Activated naive CD8-positive, alpha-beta T cell treated with anti-CD3 and anti-CD28 coated beads, Interleukin-2, amount 10 ng/mL, durations not matched to agents 7 days and 5 days (primary cell): ENCODE results near the gene LMX1A. TPM values are rescaled to one million over a fixed set of nuclear protein-coding genes. Genes with fewer than 3 reads are reported as not detected.

Experiments used
- ATAC-seq: fragments of 150-1000 bp; cut with Tn5 transposase; one replicate; pipeline ENCODE4 v1.10.0; 2021; ENCODE audit warnings: low read depth, moderate library complexity
- POLR2A ChIA-PET: fragments of 350-600 bp; sonication (Branson Sonifier 250); formaldehyde crosslinking; loops from one replicate; lab custom pipeline; 2021; ENCODE audit warnings: antibody characterized with exemption; lab: Charles Lee
- DNase-seq: peaks from one replicate; pipeline ENCODE4 v3.0.0; 2021
- H3K27ac Mint-ChIP-seq: one replicate; pipeline ENCODE4 v1.8.0; 2022; ENCODE audit warnings: mild to moderate bottlenecking, mixed read lengths
- H3K27me3 Mint-ChIP-seq: one replicate; pipeline ENCODE4 v1.8.0; 2022; ENCODE audit warnings: mild to moderate bottlenecking, moderate library complexity, mixed read lengths
- H3K36me3 Mint-ChIP-seq: one replicate; pipeline ENCODE4 v1.8.0; 2021; ENCODE audit warnings: mild to moderate bottlenecking, mixed read lengths
- H3K4me1 Mint-ChIP-seq: one replicate; pipeline ENCODE4 v1.8.0; 2021; ENCODE audit warnings: mixed read lengths
- H3K4me3 Mint-ChIP-seq: one replicate; pipeline ENCODE4 v1.8.0; 2022; ENCODE audit warnings: mild to moderate bottlenecking, moderate library complexity, mixed read lengths
- H3K9me3 Mint-ChIP-seq: one replicate; pipeline ENCODE4 v1.8.0; 2021; ENCODE audit warnings: mixed read lengths
- total RNA-seq, 2 experiments: library from RNA; stranded (reverse); gene quantifications; one replicate each; pipeline ENCODE4 v1.2.3, GENCODE V29; 2021

LMX1A gene
- total RNA-seq, 2 experiments from 2014 or later = not detected

DNA sequence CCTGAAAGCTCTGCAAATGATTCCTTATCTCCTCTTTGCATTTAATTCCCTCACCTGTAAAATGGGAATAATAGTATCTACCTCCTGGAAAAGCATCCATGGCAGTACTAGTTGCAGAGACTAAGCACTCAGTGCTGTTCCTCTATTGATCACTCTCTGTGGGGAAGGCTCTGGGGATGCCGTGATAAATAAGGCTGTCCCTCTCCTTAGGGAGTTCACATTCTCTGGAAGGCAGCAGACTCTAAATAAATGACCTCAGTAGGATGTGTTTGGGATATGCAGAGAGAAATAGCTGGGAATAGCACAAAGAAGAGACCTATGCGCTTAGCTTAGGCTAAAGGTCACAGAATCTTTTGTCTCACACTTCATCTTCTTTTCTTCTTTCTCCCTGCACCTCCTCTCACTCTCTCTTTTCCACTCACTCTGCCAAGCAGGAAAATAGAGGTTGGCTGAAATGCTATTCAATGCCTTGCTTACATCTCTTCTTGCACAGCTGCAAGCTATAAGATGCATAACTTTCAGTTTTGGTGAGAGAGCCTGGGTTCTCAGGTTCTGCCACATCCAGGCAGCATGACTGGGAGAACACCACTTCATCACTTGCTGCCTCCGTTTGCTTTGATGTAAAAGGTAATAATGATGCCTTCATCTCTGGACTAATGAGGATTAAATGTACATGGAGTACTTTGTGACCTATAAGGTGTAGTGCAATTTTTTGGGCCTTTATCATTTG lies 101.5 kb downstream of the LMX1A start:
- no peaks in the 10 kb centered on the region for H3K36me3 Mint-ChIP-seq
- no peak overlapping the region for H3K27ac Mint-ChIP-seq
- H3K4me1 Mint-ChIP-seq = no peaks in the 10 kb centered on the region
- no peak for ATAC-seq
- POLR2A ChIA-PET = no interaction called here
- no peak for DNase-seq
- H3K9me3 Mint-ChIP-seq = no peaks in the 10 kb centered on the region
- H3K4me3 Mint-ChIP-seq = no peak overlapping the region
- H3K27me3 Mint-ChIP-seq = no peaks in the 10 kb centered on the region

- no peaks in the 10 kb centered on the region for H3K4me1 Mint-ChIP-seq
- no peak overlapping the region for H3K4me3 Mint-ChIP-seq
- no peaks in the 10 kb centered on the region for H3K36me3 Mint-ChIP-seq
- no peak for DNase-seq
- no peaks in the 10 kb centered on the region for H3K9me3 Mint-ChIP-seq
- POLR2A ChIA-PET = no interaction called here
- H3K27me3 Mint-ChIP-seq = no peaks in the 10 kb centered on the region
- ATAC-seq = no peak
- no peak overlapping the region for H3K27ac Mint-ChIP-seq
Observed at GRCh38 chr1:165254376-165254775, 102.1 kb downstream of the LMX1A start.

GRCh38 chr1:165253818-165254254 lies 102.7 kb downstream of the LMX1A start:
- H3K27ac Mint-ChIP-seq = no peak overlapping the region
- no peak for DNase-seq
- H3K4me1 Mint-ChIP-seq = no peaks in the 10 kb centered on the region
- ATAC-seq = no peak
- no peaks in the 10 kb centered on the region for H3K27me3 Mint-ChIP-seq
- no peak overlapping the region for H3K4me3 Mint-ChIP-seq
- POLR2A ChIA-PET = no interaction called here
- no peaks in the 10 kb centered on the region for H3K36me3 Mint-ChIP-seq
- H3K9me3 Mint-ChIP-seq = no peaks in the 10 kb centered on the region

- H3K27ac Mint-ChIP-seq = no peak overlapping the region
- DNase-seq (no peak), ATAC-seq (no peak)
- no peaks in the 10 kb centered on the region for H3K9me3 Mint-ChIP-seq
- H3K27me3 Mint-ChIP-seq = peaks cover 4% of the 10 kb centered on the region
- POLR2A ChIA-PET = no interaction called here
- H3K36me3 Mint-ChIP-seq = no peaks in the 10 kb centered on the region
- no peaks in the 10 kb centered on the region for H3K4me1 Mint-ChIP-seq
- H3K4me3 Mint-ChIP-seq = no peak overlapping the region
Observed at GRCh38 chr1:165248969-165249571, 107.4 kb downstream of the LMX1A start.

GRCh38 chr1:165241952-165242351 lies 114.6 kb downstream of the LMX1A start:
- DNase-seq (no peak), ATAC-seq (no peak)
- POLR2A ChIA-PET = no interaction called here
- H3K4me1 Mint-ChIP-seq = no peaks in the 10 kb centered on the region
- H3K36me3 Mint-ChIP-seq = no peaks in the 10 kb centered on the region
- H3K27me3 Mint-ChIP-seq = peaks cover 17% of the 10 kb centered on the region
- H3K4me3 Mint-ChIP-seq = no peak overlapping the region
- H3K9me3 Mint-ChIP-seq = no peaks in the 10 kb centered on the region
- no peak overlapping the region for H3K27ac Mint-ChIP-seq

- Mint-ChIP-seq H3K27me3 (peaks cover 21% of the 10 kb centered on the region), H3K36me3 (no peaks in the 10 kb centered on the region), H3K27ac (no peak overlapping the region), H3K9me3 (no peaks in the 10 kb centered on the region), H3K4me3 (no peak overlapping the region), H3K4me1 (no peaks in the 10 kb centered on the region)
- ATAC-seq (no peak), DNase-seq (no peak)
- POLR2A ChIA-PET = no interaction called here
Observed at GRCh38 chr1:165241321-165241720, 115.2 kb downstream of the LMX1A start.

DNA sequence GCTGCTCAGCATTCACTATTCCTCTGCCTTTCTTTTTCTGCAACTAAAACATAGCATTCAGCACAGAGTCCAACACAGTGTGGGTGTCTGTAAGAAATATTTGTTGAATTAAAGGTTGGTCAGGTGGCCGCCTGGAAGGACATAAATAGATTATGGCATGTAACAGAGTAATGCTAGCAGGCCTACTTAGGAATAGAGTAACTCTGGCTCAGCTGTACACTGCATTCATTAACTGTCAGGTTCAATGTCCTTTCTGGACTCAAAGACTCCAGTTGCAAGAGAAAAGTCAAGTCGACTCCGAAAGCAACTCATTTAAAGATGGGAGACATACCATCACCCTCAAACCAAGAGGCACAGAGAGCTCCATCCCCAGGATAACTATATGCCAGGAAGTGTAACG lies 116.0 kb downstream of the LMX1A start:
- no peaks in the 10 kb centered on the region for H3K36me3 Mint-ChIP-seq
- peaks cover 28% of the 10 kb centered on the region for H3K27me3 Mint-ChIP-seq

GRCh38 chr1:165239873-165240272 lies 116.6 kb downstream of the LMX1A start:
- Mint-ChIP-seq H3K27me3 (peaks cover 30% of the 10 kb centered on the region), H3K9me3 (no peaks in the 10 kb centered on the region), H3K4me3 (no peak overlapping the region), H3K27ac (no peak overlapping the region), H3K36me3 (no peaks in the 10 kb centered on the region), H3K4me1 (no peaks in the 10 kb centered on the region)
- POLR2A ChIA-PET = no interaction called here
- no peak for ATAC-seq
- DNase-seq = no peak

More for the DNA sequence above, 116.0 kb downstream of the LMX1A start:
- ATAC-seq (no peak), DNase-seq (no peak)
- Mint-ChIP-seq H3K4me1 (no peaks in the 10 kb centered on the region), H3K27ac (no peak overlapping the region), H3K9me3 (no peaks in the 10 kb centered on the region), H3K4me3 (no peak overlapping the region)
- POLR2A ChIA-PET = no interaction called here

DNA sequence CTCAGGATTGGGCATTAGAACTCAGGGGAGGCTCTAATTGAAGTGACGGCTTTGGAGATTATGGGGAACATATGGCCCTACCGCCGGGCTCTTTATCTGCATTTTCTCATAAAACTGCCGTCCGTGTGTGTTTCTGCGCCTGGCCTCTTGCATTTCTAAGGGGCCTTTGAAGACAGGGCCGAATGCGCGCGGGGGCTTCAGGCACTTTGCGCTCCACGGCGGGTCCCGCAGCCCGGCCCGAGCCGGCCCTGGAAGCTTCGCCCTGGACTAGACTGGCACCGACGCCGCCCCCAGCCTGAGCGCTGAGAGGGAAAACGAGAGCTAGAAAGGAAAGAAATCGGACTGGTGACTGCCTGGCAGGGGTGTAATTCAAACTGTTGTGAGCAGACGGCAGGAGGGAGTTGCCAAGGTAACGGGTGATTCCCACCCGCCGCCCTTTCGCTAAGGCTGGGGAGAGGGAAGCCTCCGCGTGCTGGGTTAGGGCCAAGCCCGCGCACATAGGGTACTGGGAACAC lies 120.7 kb downstream of the LMX1A start:
- ATAC-seq (peak; percentile 36), DNase-seq (no peak)
- Mint-ChIP-seq H3K27ac (no peak overlapping the region), H3K27me3 (peaks cover 46% of the 10 kb centered on the region), H3K4me1 (no peaks in the 10 kb centered on the region), H3K36me3 (no peaks in the 10 kb centered on the region), H3K4me3 (no peak overlapping the region), H3K9me3 (no peaks in the 10 kb centered on the region)
- POLR2A ChIA-PET = no interaction called here

DNA sequence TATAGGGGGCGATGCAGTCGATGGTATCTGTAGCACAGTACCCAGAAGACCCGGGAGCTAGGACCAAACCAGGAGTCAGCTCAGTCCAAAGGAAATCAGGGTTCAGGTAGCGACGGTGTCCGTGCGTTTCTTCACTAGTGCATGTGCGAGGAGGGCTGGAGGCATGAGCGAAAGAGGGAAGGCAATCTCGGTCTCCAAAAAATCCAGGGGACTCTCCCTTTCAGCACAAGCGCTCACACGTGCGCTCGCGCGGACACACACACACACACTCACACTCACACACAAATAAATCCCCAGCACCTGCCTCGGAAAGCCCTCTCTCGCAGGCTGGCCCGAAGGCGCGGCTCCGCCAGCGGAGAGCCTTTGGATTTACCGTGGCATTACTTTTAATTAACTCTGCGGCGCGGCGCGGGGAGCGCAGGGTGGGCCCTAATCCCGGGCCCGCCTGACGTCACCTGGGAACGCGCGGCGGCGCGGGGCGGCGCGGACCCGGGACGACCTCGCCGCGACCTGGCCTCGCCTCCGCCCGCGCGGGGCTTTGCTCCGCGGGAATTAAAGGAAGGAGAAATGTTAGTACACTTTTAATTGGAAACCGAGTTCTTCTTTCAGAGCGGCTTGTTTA lies 121.2 kb downstream of the LMX1A start:
- POLR2A ChIA-PET = no interaction called here
- no peak for DNase-seq
- H3K27ac Mint-ChIP-seq = no peak overlapping the region
- no peak overlapping the region for H3K4me3 Mint-ChIP-seq
- no peaks in the 10 kb centered on the region for H3K9me3 Mint-ChIP-seq
- no peaks in the 10 kb centered on the region for H3K4me1 Mint-ChIP-seq
- no peaks in the 10 kb centered on the region for H3K36me3 Mint-ChIP-seq
- ATAC-seq = no peak
- H3K27me3 Mint-ChIP-seq = peaks cover 46% of the 10 kb centered on the region

DNA sequence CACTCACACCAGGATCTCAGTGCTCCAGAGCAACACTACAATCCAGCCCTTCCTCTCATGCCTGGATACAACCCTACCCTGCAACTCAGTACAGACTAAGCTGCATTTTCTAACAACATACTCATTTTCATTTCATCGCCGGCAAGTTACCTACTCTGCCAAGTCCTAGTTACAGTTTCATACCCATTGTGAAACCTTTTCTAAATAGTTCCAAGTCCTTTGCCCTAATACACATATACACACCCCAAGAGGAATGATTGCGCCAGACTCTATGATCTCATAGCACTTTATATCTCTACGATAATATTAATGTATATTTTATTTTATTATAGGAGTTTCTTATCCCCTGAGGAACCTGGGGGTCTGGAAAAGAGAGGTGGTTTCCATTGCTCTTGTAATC lies 122.4 kb downstream of the LMX1A start:
- no peak for DNase-seq
- no peak for ATAC-seq
- H3K9me3 Mint-ChIP-seq = no peaks in the 10 kb centered on the region
- H3K4me1 Mint-ChIP-seq = no peaks in the 10 kb centered on the region
- POLR2A ChIA-PET = no interaction called here
- no peak overlapping the region for H3K4me3 Mint-ChIP-seq
- H3K27ac Mint-ChIP-seq = no peak overlapping the region
- H3K36me3 Mint-ChIP-seq = no peaks in the 10 kb centered on the region
- H3K27me3 Mint-ChIP-seq = peaks cover 46% of the 10 kb centered on the region

DNA sequence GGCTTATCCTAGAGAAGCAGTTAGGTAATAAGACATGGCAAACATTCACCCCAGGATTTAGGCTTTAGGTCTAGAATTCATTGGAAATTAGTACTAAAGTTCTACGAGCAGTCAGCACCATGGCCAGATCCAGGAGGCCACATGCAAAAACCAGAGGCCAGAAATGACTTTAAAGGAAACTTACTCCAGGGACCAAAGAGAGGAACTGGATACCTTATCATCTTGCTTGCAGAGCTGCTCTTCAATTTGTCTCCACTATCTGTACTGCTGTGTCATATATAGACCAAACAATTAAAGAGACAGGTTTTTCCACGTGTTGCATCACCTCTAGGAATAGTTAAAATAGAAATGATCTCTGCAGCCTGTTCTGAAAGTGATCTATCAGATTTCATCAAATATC lies 127.8 kb downstream of the LMX1A start:
- POLR2A ChIA-PET = no interaction called here
- ATAC-seq (no peak), DNase-seq (no peak)
- no peaks in the 10 kb centered on the region for H3K4me1 Mint-ChIP-seq
- no peak overlapping the region for H3K27ac Mint-ChIP-seq
- H3K9me3 Mint-ChIP-seq = no peaks in the 10 kb centered on the region
- peaks cover 9% of the 10 kb centered on the region for H3K27me3 Mint-ChIP-seq
- no peaks in the 10 kb centered on the region for H3K36me3 Mint-ChIP-seq
- H3K4me3 Mint-ChIP-seq = no peak overlapping the region

DNA sequence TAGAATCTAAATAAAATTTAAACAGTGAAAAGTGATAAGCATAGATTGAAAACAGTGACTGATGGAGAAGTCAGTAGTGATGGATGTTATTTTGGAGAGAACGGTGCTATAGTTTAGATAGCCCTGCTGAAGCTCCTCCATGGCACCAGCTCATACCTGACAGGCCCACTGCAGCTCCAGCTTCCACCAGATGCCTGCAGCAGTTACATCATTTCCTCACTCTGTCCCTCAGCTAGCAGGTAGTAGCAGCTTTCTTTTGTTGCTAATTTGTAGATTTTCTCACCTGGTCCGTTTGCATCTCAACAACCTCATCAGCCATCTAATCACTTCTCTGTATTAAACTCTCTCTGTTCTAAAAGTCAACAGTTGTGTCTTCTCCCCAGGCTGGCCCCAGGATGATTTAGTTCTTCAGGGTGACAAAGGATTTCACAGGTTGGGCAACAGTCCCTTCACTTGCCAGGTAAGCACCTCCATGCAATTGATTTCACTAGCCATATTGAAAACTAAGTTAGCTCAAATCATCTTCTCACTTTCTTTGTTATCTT lies 128.3 kb downstream of the LMX1A start:
- no peaks in the 10 kb centered on the region for H3K4me1 Mint-ChIP-seq
- POLR2A ChIA-PET = no interaction called here
- DNase-seq (no peak), ATAC-seq (no peak)
- H3K9me3 Mint-ChIP-seq = no peaks in the 10 kb centered on the region
- no peaks in the 10 kb centered on the region for H3K36me3 Mint-ChIP-seq
- H3K27me3 Mint-ChIP-seq = peaks cover 4% of the 10 kb centered on the region
- H3K27ac Mint-ChIP-seq = no peak overlapping the region
- H3K4me3 Mint-ChIP-seq = no peak overlapping the region
